HL-60/S4 treated with retinoic acid at 250 ng/mL for 4 days and 3 days (cell line): ENCODE results near the gene NAV1.
"Not testable (repeated sequence)": the region's sequence is repeated elsewhere in the genome, so short reads cannot be mapped to it uniquely, and the experiment has no call there.

Experiments used
- in situ Hi-C: fragments of 300-500 bp; cut with MboI; formaldehyde crosslinking; loops from 2 replicates; pipeline ENCODE4 v1.7.0; 2022; ENCODE audit warnings: low sequenced_read_pairs

The NAV1 gene

GRCh38 chr1:201581371-201581770, 42.4 kb downstream of the NAV1 start:
- in situ Hi-C loops, result not testable (repeated sequence)

GRCh38 chr1:201582705-201583442, 43.9 kb downstream of the NAV1 start:
- in situ Hi-C loops, result no loop called here

- in situ Hi-C loops, result no loop called here
These were observed 44.7 kb downstream of the NAV1 start for GRCh38 chr1:201583663-201584062.

- in situ Hi-C loops, result no loop called here
These were observed 45.7 kb downstream of the NAV1 start for GRCh38 chr1:201584471-201585092.

GRCh38 chr1:201585093-201585483, 46.2 kb downstream of the NAV1 start:
- in situ Hi-C loops, result no loop called here

- in situ Hi-C loops, result no loop called here
These were observed 47.0 kb downstream of the NAV1 start for GRCh38 chr1:201585901-201586300.

GRCh38 chr1:201586806-201587205, 47.9 kb downstream of the NAV1 start:
- in situ Hi-C loops, result no loop called here

GRCh38 chr1:201587729-201588128, 48.8 kb downstream of the NAV1 start:
- in situ Hi-C loops, result no loop called here
